Activated CD4-positive, alpha-beta T cell treated with anti-CD3 and anti-CD28 coated beads for 48 hours (primary cell): ENCODE data around the gene TEX10.
"Not testable (repeated sequence)": the region's sequence is repeated elsewhere in the genome, so short reads cannot be mapped to it uniquely, and the experiment has no call there.

Source experiments
- DNase-seq: peaks from one replicate; pipeline ENCODE4 v3.0.0-alpha.2; 2020

TEX10 gene

GRCh38 chr9:100341889-100342288, 10.9 kb downstream of the TEX10 start:
- no peak for DNase-seq

- DNase-seq: no peak
These were observed 12.5 kb downstream of the TEX10 start for GRCh38 chr9:100340224-100340623.

GRCh38 chr9:100338736-100339135, 14.0 kb downstream of the TEX10 start:
- not testable (repeated sequence) for DNase-seq

- no peak for DNase-seq
These were observed 28.0 kb downstream of the TEX10 start for GRCh38 chr9:100324594-100325200.

GRCh38 chr9:100322954-100323536, 29.7 kb downstream of the TEX10 start:
- peak; percentile 26 for DNase-seq

GRCh38 chr9:100317706-100318105, 35.0 kb downstream of the TEX10 start:
- DNase-seq: no peak

- DNase-seq: no peak
These were observed 37.2 kb downstream of the TEX10 start for GRCh38 chr9:100315561-100315960.

- no peak for DNase-seq
These were observed 42.8 kb downstream of the TEX10 start for GRCh38 chr9:100309992-100310391.

- no peak for DNase-seq
These were observed 43.7 kb downstream of the TEX10 start for GRCh38 chr9:100308965-100309564.

- no peak for DNase-seq
These were observed 45.7 kb downstream of the TEX10 start for GRCh38 chr9:100307080-100307479.

GRCh38 chr9:100306283-100306682, 46.5 kb downstream of the TEX10 start:
- DNase-seq: no peak

GRCh38 chr9:100303747-100304146, 49.0 kb downstream of the TEX10 start:
- DNase-seq: no peak

GRCh38 chr9:100298378-100298777, 54.4 kb downstream of the TEX10 start:
- DNase-seq: no peak

GRCh38 chr9:100296407-100296806, 56.3 kb downstream of the TEX10 start:
- no peak for DNase-seq

- DNase-seq: no peak
These were observed 57.5 kb downstream of the TEX10 start for GRCh38 chr9:100295240-100295639.

- no peak for DNase-seq
These were observed 57.9 kb downstream of the TEX10 start for GRCh38 chr9:100294806-100295205.

GRCh38 chr9:100294341-100294740, 58.4 kb downstream of the TEX10 start:
- DNase-seq: no peak

- no peak for DNase-seq
These were observed 60.3 kb downstream of the TEX10 start for GRCh38 chr9:100292414-100292813.

GRCh38 chr9:100290714-100291113, 62.0 kb downstream of the TEX10 start:
- DNase-seq: no peak

GRCh38 chr9:100287186-100287585, 65.6 kb downstream of the TEX10 start:
- no peak for DNase-seq

GRCh38 chr9:100286257-100286656, 66.5 kb downstream of the TEX10 start:
- DNase-seq: no peak

- no peak for DNase-seq
These were observed 67.1 kb downstream of the TEX10 start for GRCh38 chr9:100285601-100286000.

- DNase-seq: no peak
These were observed 67.7 kb downstream of the TEX10 start for GRCh38 chr9:100285080-100285479.

GRCh38 chr9:100284247-100284646, 68.5 kb downstream of the TEX10 start:
- no peak for DNase-seq

- DNase-seq: no peak
These were observed 70.4 kb downstream of the TEX10 start for GRCh38 chr9:100282388-100282719.
